ENCODE results near the gene NDUFS2. TPM values are rescaled to one million over a fixed set of nuclear protein-coding genes. Genes with fewer than 3 reads are reported as not detected.

Gene NDUFS2
- total RNA-seq, 4 donors from 2014 or later: 206 to 260 (median 226) TPM

- H3K9me3 ChIP-seq: no peaks in the 10 kb centered on the region
- no peaks in the 10 kb centered on the region for H3K4me1 ChIP-seq
- intact Hi-C loops (cut with DNase I; ENCODE audit: low total_unique reads) (no loop called here), in situ Hi-C loops (cut with MboI; ENCODE audit: low sequenced_read_pairs in 4 of 4) (loop anchor here in 1 of 4 donors (10.0 kb wide), 1 partner anchor 62 kb away; no protein-coding TSS in a partner anchor)
- peaks cover 0 to 28% of the 10 kb centered on the region in 2 donors for H3K36me3 ChIP-seq
- ATAC-seq: no peak
- no peak overlapping the region for H3K27ac ChIP-seq
- H3K27me3 ChIP-seq: no peaks in the 10 kb centered on the region
- no peak for DNase-seq
- TF ChIP-seq POLR2A (IDR thresholded peaks at IDR 0.05) (no peak), CTCF (IDR thresholded peaks at IDR 0.05 in 4 of 5, conservative IDR thresholded peaks at IDR 0.05 in 1 of 5) (no peak)
- no peak overlapping the region for H3K4me3 ChIP-seq
Observed at GRCh38 chr1:161233102-161233501, 30.9 kb downstream of the NDUFS2 start.

- in situ Hi-C loops (cut with MboI; ENCODE audit: low sequenced_read_pairs in 4 of 4): loop anchor here in 1 of 4 donors (10.0 kb wide), 1 partner anchor 59 kb away; no protein-coding TSS in a partner anchor
- TF ChIP-seq CTCF (IDR thresholded peaks at IDR 0.05 in 4 of 5, conservative IDR thresholded peaks at IDR 0.05 in 1 of 5) (no peak), POLR2A (IDR thresholded peaks at IDR 0.05) (no peak)
- no peak overlapping the region for H3K4me3 ChIP-seq
- H3K4me1 ChIP-seq: no peaks in the 10 kb centered on the region
- H3K27ac ChIP-seq: no peak overlapping the region
- no peaks in the 10 kb centered on the region for H3K36me3 ChIP-seq
- DNase-seq: no peak
- ATAC-seq: no peak
- H3K9me3 ChIP-seq: no peaks in the 10 kb centered on the region
- no peaks in the 10 kb centered on the region for H3K27me3 ChIP-seq
- intact Hi-C loops (cut with DNase I; ENCODE audit: low total_unique reads): no loop called here
Observed at GRCh38 chr1:161235957-161236775, 34.0 kb downstream of the NDUFS2 start.

- no peak for TF ChIP-seq POLR2A (IDR thresholded peaks at IDR 0.05)
- no peak for TF ChIP-seq CTCF (IDR thresholded peaks at IDR 0.05 in 4 of 5, conservative IDR thresholded peaks at IDR 0.05 in 1 of 5)
- DNase-seq (no peak), ATAC-seq (no peak)
- Histone ChIP-seq H3K4me3 (no peak within 1 kb of the TSS), H3K9me3 (no peaks in the 10 kb centered on the region), H3K27me3 (no peaks in the 10 kb centered on the region), H3K4me1 (no peaks in the 10 kb centered on the region), H3K36me3 (no peaks in the 10 kb centered on the region), H3K27ac (no peak within 1 kb of the TSS)
- in situ Hi-C loops (cut with MboI; ENCODE audit: low sequenced_read_pairs in 4 of 4): loop anchor here in 1 of 4 donors (10.0 kb wide), 1 partner anchor 57 kb away; no protein-coding TSS in a partner anchor
- intact Hi-C loops (cut with DNase I; ENCODE audit: low total_unique reads): no loop called here
Observed at GRCh38 chr1:161238039-161238473, 35.9 kb downstream of the NDUFS2 start, which contains the start of gene NR1I3. Gene NR1I3 (minus strand): TSS chr1:161238203. CDS start chr1:161236565, 1,638 bp downstream.

- H3K27ac ChIP-seq: no peak overlapping the region
- intact Hi-C loops (cut with DNase I; ENCODE audit: low total_unique reads): no loop called here
- no peak for TF ChIP-seq CTCF (IDR thresholded peaks at IDR 0.05 in 4 of 5, conservative IDR thresholded peaks at IDR 0.05 in 1 of 5)
- no peak for TF ChIP-seq POLR2A (IDR thresholded peaks at IDR 0.05)
Observed at GRCh38 chr1:161241682-161242081, 39.5 kb downstream of the NDUFS2 start.

More at GRCh38 chr1:161241682-161242081, 39.5 kb downstream of the NDUFS2 start:
- no peaks in the 10 kb centered on the region for H3K4me1 ChIP-seq
- H3K4me3 ChIP-seq: no peak overlapping the region
- in situ Hi-C loops (cut with MboI; ENCODE audit: low sequenced_read_pairs in 4 of 4): no loop called here
- no peaks in the 10 kb centered on the region for H3K36me3 ChIP-seq
- H3K9me3 ChIP-seq: no peaks in the 10 kb centered on the region
- no peaks in the 10 kb centered on the region for H3K27me3 ChIP-seq
- ATAC-seq (no peak), DNase-seq (no peak)

Measured in gastrocnemius medialis (tissue), 4 donors.